GM12878 (cell line): Measurements from ENCODE around the gene DENND1A. TPM values are rescaled to one million over a fixed set of nuclear protein-coding genes. Genes with fewer than 3 reads are reported as not detected.

Source experiments
- ATAC-seq: fragments of 200-7000 bp; cut with Tn5 transposase; 3 replicates; pipeline ENCODE4 v1.9.1; 2020; ENCODE audit warnings: mild to moderate bottlenecking, moderate library complexity
- BruUV-seq: library from RNA; stranded (reverse); fragments of 400-500 nt; replicated peaks from 2 replicates; lab custom pipeline; 2021; lab: Mats Ljungman, UMichigan
- CTCF ChIA-PET: fragments of 300-600 bp; sonication (Branson Sonifier 250); formaldehyde crosslinking; extraction: SDS; loops from one replicate; lab custom pipeline; 2021; ENCODE audit warnings: inconsistent platforms; lab: Yijun Ruan, JAX
- POLR2A ChIA-PET: fragments of 350-600 bp; formaldehyde crosslinking; extraction: SDS; loops from one replicate; lab custom pipeline; 2021; ENCODE audit warnings: inconsistent platforms; lab: Charles Lee
- RAD21 ChIA-PET: fragments of 300-600 bp; sonication (Branson Sonifier 250); formaldehyde crosslinking; loops from one replicate; lab custom pipeline; 2023; ENCODE audit warnings: antibody characterized with exemption; ENCODE audit not compliant: unreplicated experiment; lab: Charles Lee
- SMC1A ChIA-PET: fragments of 300-600 bp; sonication (Branson Sonifier 250); formaldehyde crosslinking; loops from one replicate; lab custom pipeline; 2023; ENCODE audit not compliant: unreplicated experiment, uncharacterized antibody; lab: Charles Lee
- DNase-seq: peaks from one replicate; pipeline ENCODE4 v3.0.0-alpha.2; 2011; ENCODE audit warnings: low read depth, low spot score
- FAIRE-seq: peaks from 3 replicates; lab custom pipeline; 2011; peaks lifted over from hg19 to GRCh38; lab: Jason Lieb, UNC
- H2AFZ ChIP-seq: 2 replicates; pipeline ENCODE4 v1.6.0; 2011; ENCODE audit warnings: low read depth, low read length, control low read depth; ENCODE audit not compliant: control insufficient read depth
- H3K27ac ChIP-seq: 2 replicates; pipeline ENCODE4 v1.5.1; 2011; ENCODE audit warnings: control low read depth; ENCODE audit not compliant: control insufficient read depth, insufficient read depth
- H3K27me3 ChIP-seq, 2 experiments: replicated peaks in 1 of 2; 2 replicates each; pipeline versions ENCODE4 v1.6.0 to v1.6.1; 2011; ENCODE audit warnings: low read length in 1 of 2; ENCODE audit not compliant: control insufficient read depth in 2 of 2, insufficient read depth in 2 of 2
- H3K36me3 ChIP-seq, 2 experiments: 2 replicates each; pipeline ENCODE4 v1.5.1; 2011; ENCODE audit warnings: low read length in 1 of 2; ENCODE audit not compliant: control insufficient read depth in 2 of 2, insufficient read depth in 2 of 2
- H3K4me1 ChIP-seq: 2 replicates; pipeline ENCODE4 v1.6.1; 2011; ENCODE audit warnings: mild to moderate bottlenecking, low read length, moderate library complexity, mixed read lengths; ENCODE audit not compliant: control insufficient read depth, insufficient read depth
- H3K4me2 ChIP-seq: 2 replicates; pipeline ENCODE4 v1.6.0; 2011; ENCODE audit warnings: control low read depth; ENCODE audit not compliant: control insufficient read depth, insufficient read depth
- H3K4me3 ChIP-seq: fragments of 200-600 bp; sonication (generic); 2 replicates; pipeline ENCODE4 v1.5.1; 2016
- H3K79me2 ChIP-seq: 2 replicates; pipeline ENCODE4 v1.6.0; 2011; ENCODE audit warnings: low read length; ENCODE audit not compliant: control insufficient read depth, insufficient read depth
- H3K9ac ChIP-seq: 2 replicates; pipeline ENCODE4 v1.8.0; 2011; ENCODE audit warnings: low read length, control low read depth, mixed read lengths; ENCODE audit not compliant: control insufficient read depth, insufficient read depth
- H3K9me3 ChIP-seq: replicated peaks from 3 replicates; pipeline ENCODE4 v1.5.1; 2011; ENCODE audit warnings: mild to moderate bottlenecking, low read length; ENCODE audit not compliant: control insufficient read depth, insufficient read depth
- H4K20me1 ChIP-seq: 2 replicates; pipeline ENCODE4 v1.6.0; 2011; ENCODE audit not compliant: control insufficient read depth, insufficient read depth
- EP300 ChIP-seq, 2 experiments: fragments of 150-350 bp in 1 of 2; IDR thresholded peaks; 2 replicates each; pipeline ENCODE4 v1.6.1; 2011 to 2012; ENCODE audit warnings: low read depth in 2 of 2, low read length in 2 of 2, borderline replicate concordance in 1 of 2, improper control_type of control experiment in 1 of 2, inconsistent platforms in 1 of 2; ENCODE audit not compliant: control insufficient read depth in 1 of 2
- IRF5 ChIP-seq: fragments of 450-650 bp; IDR thresholded peaks from 2 replicates; pipeline ENCODE4 v1.6.1; 2017; ENCODE audit warnings: borderline replicate concordance
- KAT2A ChIP-seq: conservative IDR thresholded peaks from 2 replicates; pipeline ENCODE4 v1.6.1; 2011; ENCODE audit warnings: low read depth, low read length; ENCODE audit not compliant: control insufficient read depth
- MAX ChIP-seq: IDR thresholded peaks from 2 replicates; pipeline ENCODE4 v1.6.1; 2012; ENCODE audit warnings: low read depth, low read length, improper control_type of control experiment
- NFIC ChIP-seq: IDR thresholded peaks from 2 replicates; pipeline ENCODE4 v1.6.1; 2012; ENCODE audit warnings: low read depth, mild to moderate bottlenecking, inconsistent platforms, low read length, moderate library complexity
- PBX3 ChIP-seq: IDR thresholded peaks from 2 replicates; pipeline ENCODE4 v1.6.1; 2011; ENCODE audit warnings: mild to moderate bottlenecking, low read depth, low read length, moderate library complexity; ENCODE audit not compliant: insufficient replicate concordance
- RAD21 ChIP-seq: IDR thresholded peaks from 2 replicates; pipeline ENCODE4 v1.6.1; 2011; ENCODE audit warnings: mild to moderate bottlenecking, low read depth, low read length, moderate library complexity; ENCODE audit not compliant: insufficient read depth
- RFX5 ChIP-seq: IDR thresholded peaks from 2 replicates; pipeline ENCODE4 v1.6.1; 2011; ENCODE audit warnings: low read depth, low read length, improper control_type of control experiment
- SMC3 ChIP-seq: IDR thresholded peaks from 2 replicates; pipeline ENCODE4 v1.6.1; 2011; ENCODE audit warnings: low read length, improper control_type of control experiment, borderline replicate concordance
- TBL1XR1 ChIP-seq: IDR thresholded peaks from 2 replicates; pipeline ENCODE4 v1.6.1; 2012; ENCODE audit warnings: low read depth, low read length, improper control_type of control experiment
- YBX1 ChIP-seq: fragments of 450-650 bp; IDR thresholded peaks from 2 replicates; pipeline ENCODE4 v1.6.1; 2016; ENCODE audit warnings: antibody characterized with exemption
- ZSCAN29 ChIP-seq: fragments of 450-650 bp; IDR thresholded peaks from 2 replicates; pipeline ENCODE4 v1.6.1; 2017; ENCODE audit warnings: mild to moderate bottlenecking, moderate library complexity
- WGBS: methylation state at CpG from one replicate; pipeline ENCODE4 v1.1.6; 2016; ENCODE audit warnings: low lambda C conversion rate; ENCODE audit not compliant: insufficient replicate concordance, insufficient coverage; ENCODE audit errors: missing lambda C conversion rate; 5-methylcytosine and 5-hydroxymethylcytosine counted together
- in situ Hi-C: fragments of 300-500 bp; cut with MboI; formaldehyde crosslinking; loops from 9 replicates; pipeline ENCODE4 v1.14.3; 2018; ENCODE audit warnings: mixed read lengths
- intact Hi-C: fragments of 100-400 bp; cut with micrococcal nuclease; formaldehyde crosslinking; loops from one replicate; pipeline ENCODE4 v1.14.2; 2022; ENCODE audit not compliant: unreplicated experiment
- polyA plus RNA-seq, 11 experiments: library from polyadenylated mRNA; depleted of rRNA in 4 of 11; unstranded in 6 of 11; stranded (reverse) in 5 of 11; fragments of >200 nt; fragmentation: Nextera tagmentation in 4 of 11; fragmentation: Illumina TruSeq in 1 of 11; extraction: Ambion mirVana in 4 of 11; extraction: Trizol in 1 of 11; gene quantifications; 1 replicate in 1 of 11; 2 replicates in 10 of 11; pipeline versions ENCODE4 v1.2.1 to v1.2.3, GENCODE V29; 2011 to 2016; ENCODE audit warnings: inconsistent platforms in 2 of 11, missing spikeins in 2 of 11, low read depth in 1 of 11
- total RNA-seq, 4 experiments: library from RNA; depleted of rRNA in 3 of 4; stranded (reverse); fragments of >200 nt in 3 of 4; fragmentation: Illumina TruSeq in 1 of 4; extraction: Trizol in 1 of 4; gene quantifications; 2 replicates each; pipeline versions ENCODE4 v1.2.1 to v1.2.3, GENCODE V29; 2013 to 2021

Gene DENND1A
- total and polyA plus RNA-seq, 10 of the 15 experiments (the other 5 are each of a cell fraction or from before 2014, with no cell fraction given) = 14.1 to 48.6 (median 35.2) TPM

GRCh38 chr9:123402981-123403509, 526.9 kb downstream of the DENND1A start:
- H3K27me3 ChIP-seq = no peaks in the 10 kb centered on the region
- no TSS peak for BruUV-seq
- CTCF ChIA-PET = no interaction called here
- no peak for TF ChIP-seq RFX5
- no peak for TF ChIP-seq TBL1XR1
- no peak for TF ChIP-seq EP300 (IDR thresholded peaks at IDR 0.05; ENCODE audit: borderline replicate concordance in 1 of 2, control insufficient read depth in 1 of 2, low read depth in 2 of 2, low read length in 2 of 2)
- TF ChIP-seq KAT2A = no peak
- H3K79me2 ChIP-seq = no peaks in the 10 kb centered on the region
- ATAC-seq (no peak), FAIRE-seq (no peak), DNase-seq (no peak)
- intact Hi-C loops = loop anchor here (2.0 to 10.0 kb wide), 2 partner anchors 562 to 638 kb away; no protein-coding TSS in a partner anchor
- RAD21 ChIA-PET = no interaction called here
- H3K27ac ChIP-seq = no peak overlapping the region
- no peaks in the 10 kb centered on the region for H3K9me3 ChIP-seq
- no peaks in the 10 kb centered on the region for H3K4me1 ChIP-seq
- SMC1A ChIA-PET = no interaction called here
- no peak overlapping the region for H3K9ac ChIP-seq
- in situ Hi-C loops = no loop called here
- POLR2A ChIA-PET = no interaction called here
- H2AFZ ChIP-seq = no peak overlapping the region
- peaks cover 0 to 6% of the 10 kb centered on the region in 2 experiments; a peak in 3 of 4 replicates for H3K36me3 ChIP-seq
- no peak overlapping the region for H3K4me3 ChIP-seq
- peaks cover 2% of the 10 kb centered on the region; the same call in 1 of the 2 replicates for H4K20me1 ChIP-seq
- no peak overlapping the region for H3K4me2 ChIP-seq
- WGBS = 77% methylated on average over 17 of the region's 17 CpGs

GRCh38 chr9:123401879-123402513, 527.9 kb downstream of the DENND1A start:
- WGBS = 59% methylated on average over 9 of the region's 9 CpGs
- no peaks in the 10 kb centered on the region for H3K9me3 ChIP-seq
- H3K27ac ChIP-seq = no peak overlapping the region
- intact Hi-C loops (loop anchor here (2.0 to 10.0 kb wide), 2 partner anchors 563 to 639 kb away; no protein-coding TSS in a partner anchor), in situ Hi-C loops (no loop called here)
- no peaks in the 10 kb centered on the region for H3K4me1 ChIP-seq
- peaks cover 0 to 6% of the 10 kb centered on the region in 2 experiments; a peak in 3 of 4 replicates for H3K36me3 ChIP-seq
- ChIA-PET RAD21 (interaction anchor here (0.6 kb wide), 1 partner anchor 553 kb away, joined by 3 read pairs; no protein-coding TSS in a partner anchor), POLR2A (interaction anchor here (0.6 kb wide), 1 partner anchor 1482 kb away, joined by 3 read pairs; no protein-coding TSS in a partner anchor), SMC1A (interaction anchor here (0.9 to 1.5 kb wide), 2 partner anchors 58 to 639 kb away, joined by 3 read pairs; no protein-coding TSS in a partner anchor), CTCF (interaction anchor here (0.6 to 1.6 kb wide), 2 partner anchors 494 to 636 kb away, joined by 3 read pairs; no protein-coding TSS in a partner anchor)
- no TSS peak for BruUV-seq
- H4K20me1 ChIP-seq = peaks cover 2% of the 10 kb centered on the region; the same call in 1 of the 2 replicates
- H3K9ac ChIP-seq = no peak overlapping the region
- ATAC-seq = peak; percentile 83
- FAIRE-seq = peak; percentile 83
- DNase-seq = no peak
- H3K4me2 ChIP-seq = no peak overlapping the region
- H3K79me2 ChIP-seq = no peaks in the 10 kb centered on the region
- H3K27me3 ChIP-seq = no peaks in the 10 kb centered on the region
- H2AFZ ChIP-seq = no peak overlapping the region
- no peak overlapping the region for H3K4me3 ChIP-seq
- no peak for TF ChIP-seq YBX1
- no peak for TF ChIP-seq IRF5
- no peak for TF ChIP-seq NFIC
- no peak for TF ChIP-seq PBX3
- no peak for TF ChIP-seq MAX
- TF ChIP-seq ZSCAN29 = no peak
- TF ChIP-seq SMC3 = peak; percentile 24; the same call in 1 of the 2 replicates
- peak; percentile 69 for TF ChIP-seq RAD21
